ENCODE data around the gene POT1.

The POT1 gene

GRCh38 chr7:124800386-124800785, 129.2 kb downstream of the POT1 start:
- DNase-seq, result no peak

DNA sequence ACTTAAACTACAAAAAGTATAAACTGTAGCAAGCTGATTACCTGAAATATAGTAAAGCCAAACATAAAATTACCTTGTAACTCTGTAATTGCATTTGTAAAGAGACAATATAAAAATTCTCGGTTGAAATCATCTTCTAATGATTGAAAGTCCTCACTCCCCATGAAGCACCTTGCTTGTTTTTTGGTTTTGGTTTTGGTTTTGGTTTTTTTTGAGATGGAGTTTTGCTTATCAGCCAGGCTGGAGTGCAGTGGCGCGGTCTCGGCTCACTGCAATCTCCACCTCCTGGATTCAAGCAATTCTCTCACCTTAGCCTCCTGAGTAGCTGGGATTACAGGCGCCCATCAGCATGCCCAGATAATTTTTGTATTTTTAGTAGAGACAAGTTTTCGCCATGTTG, 130.2 kb downstream of the POT1 start:
- no peak for DNase-seq

- no peak for DNase-seq
These were observed 132.9 kb downstream of the POT1 start for GRCh38 chr7:124796771-124797170.

- DNase-seq, result no peak
These were observed 136.9 kb downstream of the POT1 start for GRCh38 chr7:124792696-124793095.

DNA sequence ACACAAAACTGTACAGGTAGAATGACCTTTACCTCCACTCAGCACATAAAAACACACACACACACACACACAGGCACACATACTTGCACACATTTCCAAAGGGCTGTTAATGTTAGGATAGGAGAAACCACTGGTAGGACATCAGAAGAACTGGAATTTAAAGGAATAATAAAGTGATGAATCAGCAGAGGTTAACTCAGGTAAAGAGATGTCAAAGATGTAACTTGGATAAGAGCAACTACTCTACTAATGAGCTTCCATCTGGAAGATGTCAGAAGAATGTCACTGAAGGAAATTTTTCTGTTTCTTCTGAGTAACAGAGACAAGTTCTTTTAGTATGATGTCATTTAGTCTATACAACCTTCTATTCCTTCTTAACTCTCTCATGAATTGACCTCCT, 137.6 kb downstream of the POT1 start:
- DNase-seq, result no peak

DNA sequence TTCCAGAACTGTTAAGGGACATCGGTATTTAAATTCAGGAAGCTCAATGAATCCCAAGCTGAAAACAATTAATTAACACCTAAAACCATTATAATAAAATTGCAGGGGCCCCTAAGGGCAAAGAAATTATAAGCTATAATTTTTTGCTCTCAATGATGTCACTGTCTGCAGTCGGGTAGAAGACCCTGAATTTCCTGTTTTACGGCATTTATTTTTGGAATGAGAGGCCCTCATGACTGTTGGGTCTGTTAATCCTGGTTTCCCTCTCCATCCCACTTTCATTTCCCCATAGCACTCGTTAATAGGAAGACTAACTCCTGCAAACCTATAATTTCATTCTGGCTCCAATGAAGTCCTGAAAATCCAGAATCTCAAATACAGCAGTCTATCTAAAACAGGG, 138.2 kb downstream of the POT1 start:
- no peak for DNase-seq

DNA sequence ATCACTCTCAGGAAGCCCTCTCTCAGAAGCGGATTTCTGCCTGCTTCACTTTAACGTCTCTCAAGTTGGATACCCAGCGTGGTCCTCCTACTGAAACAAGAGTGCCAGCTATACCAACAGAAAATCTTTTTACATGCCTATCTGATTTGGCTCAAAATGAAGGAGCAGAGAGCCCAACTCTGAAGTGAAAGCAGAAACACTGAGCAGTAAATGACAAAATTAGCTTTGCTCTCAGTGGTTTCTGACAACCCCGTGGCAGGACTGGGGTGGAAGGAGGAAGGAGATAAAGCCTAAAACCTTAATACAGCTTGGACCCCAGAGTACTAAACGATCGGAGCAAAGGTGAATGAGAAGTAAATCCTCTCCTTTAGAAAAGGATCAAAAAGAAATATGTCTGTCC, 139.0 kb downstream of the POT1 start:
- DNase-seq, result no peak

DNA sequence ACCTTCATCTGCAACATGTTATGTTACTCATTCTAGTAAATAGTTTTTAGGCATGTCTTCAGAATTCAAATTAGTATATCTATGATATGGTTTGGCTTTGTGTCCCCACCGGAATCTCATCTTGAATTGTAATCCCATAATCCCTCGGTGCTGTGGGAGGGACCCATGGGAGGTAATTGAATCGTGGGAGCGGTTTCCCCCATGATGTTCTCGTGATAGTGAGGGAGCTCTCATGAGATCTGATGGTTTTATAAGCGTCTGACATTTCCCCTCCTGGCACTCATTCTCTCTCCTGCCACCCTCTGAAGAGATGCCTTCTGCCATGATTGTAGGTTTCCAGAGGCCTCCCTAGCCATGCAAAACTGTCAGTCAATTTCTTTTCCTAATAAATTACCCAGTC, 143.6 kb downstream of the POT1 start:
- DNase-seq, result no peak

DNA sequence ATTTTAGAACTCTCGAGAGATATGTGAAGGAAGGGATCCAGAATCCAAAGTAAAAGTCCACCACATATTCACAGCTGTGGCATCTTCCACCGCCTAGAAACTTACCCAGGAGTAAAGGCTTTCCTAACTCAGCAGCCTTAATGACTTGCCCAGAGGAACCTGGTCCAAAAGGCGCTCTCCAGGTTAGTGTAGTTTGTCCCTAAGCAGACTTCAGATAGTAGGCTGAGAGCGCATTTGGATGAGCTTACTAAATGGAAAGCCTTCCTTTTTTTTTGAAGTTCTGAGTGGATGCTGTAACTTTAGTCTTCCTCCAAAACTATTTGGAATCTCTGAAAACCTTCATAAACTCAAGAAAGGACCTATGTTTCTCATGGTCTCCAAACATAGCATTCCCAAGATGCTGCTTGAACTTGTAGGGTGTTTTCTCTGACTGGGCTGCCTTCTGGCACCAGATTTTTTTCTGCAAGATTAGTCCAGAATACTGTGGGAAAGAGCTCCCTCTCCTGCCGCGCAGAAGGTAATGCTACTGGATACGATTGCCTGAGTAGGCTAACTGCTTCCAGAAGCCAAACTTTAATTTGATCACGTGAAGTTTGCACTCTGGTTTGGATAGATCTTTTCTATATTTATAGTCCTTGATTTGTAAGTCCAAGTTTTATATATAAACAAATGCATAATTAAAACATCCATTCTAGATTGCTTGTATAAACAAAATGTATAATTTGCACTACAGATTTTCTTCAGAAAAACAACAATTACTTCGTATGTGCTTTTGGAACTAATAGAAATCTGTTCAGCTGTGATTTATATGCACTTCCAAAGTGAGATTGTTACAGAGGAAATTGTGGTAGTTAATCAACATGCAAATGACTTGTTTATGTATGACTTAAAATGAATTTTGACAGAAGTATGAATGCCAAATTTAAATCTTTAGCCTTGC, 144.5 kb downstream of the POT1 start:
- DNase-seq, result no peak

GRCh38 chr7:124783271-124783670, 146.4 kb downstream of the POT1 start:
- no peak for DNase-seq

DNA sequence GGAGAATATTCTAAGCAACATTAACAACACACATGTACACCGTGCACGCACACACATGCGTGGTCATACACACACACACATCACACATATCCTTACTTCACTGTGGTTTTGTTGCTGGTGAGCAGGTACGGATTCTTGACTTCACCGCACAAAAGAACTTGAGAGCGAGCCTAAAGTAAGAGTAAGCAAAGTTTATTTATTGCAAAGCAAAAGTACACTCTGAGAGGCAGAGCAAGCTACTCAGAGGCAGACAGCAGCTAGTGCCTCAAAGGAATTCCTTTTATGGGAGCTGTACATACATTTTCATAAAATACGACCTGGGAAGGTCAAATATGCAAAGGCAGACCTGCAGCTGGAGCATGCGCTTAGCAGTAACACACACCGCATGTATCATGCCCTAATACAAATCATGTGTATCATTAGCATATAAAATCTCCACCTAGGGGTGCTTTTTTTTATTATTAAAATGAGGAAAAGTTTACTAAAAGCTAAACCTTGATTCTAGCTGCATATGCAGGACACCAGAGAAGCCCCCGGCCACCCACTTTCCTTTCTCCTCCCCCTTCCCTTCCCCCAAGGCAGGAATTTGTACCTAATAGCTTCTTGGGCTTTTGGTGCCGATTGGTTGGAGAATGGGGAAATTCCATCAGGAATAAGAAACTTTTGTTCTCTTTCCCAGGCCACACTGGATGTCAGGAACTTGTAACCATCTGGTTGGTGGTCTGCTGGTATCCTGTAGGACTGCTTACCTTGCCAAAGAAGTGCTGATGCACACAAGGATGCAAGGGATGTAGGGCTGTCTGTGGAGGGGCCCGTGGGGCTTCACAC, 147.5 kb downstream of the POT1 start:
- no peak for DNase-seq

DNA sequence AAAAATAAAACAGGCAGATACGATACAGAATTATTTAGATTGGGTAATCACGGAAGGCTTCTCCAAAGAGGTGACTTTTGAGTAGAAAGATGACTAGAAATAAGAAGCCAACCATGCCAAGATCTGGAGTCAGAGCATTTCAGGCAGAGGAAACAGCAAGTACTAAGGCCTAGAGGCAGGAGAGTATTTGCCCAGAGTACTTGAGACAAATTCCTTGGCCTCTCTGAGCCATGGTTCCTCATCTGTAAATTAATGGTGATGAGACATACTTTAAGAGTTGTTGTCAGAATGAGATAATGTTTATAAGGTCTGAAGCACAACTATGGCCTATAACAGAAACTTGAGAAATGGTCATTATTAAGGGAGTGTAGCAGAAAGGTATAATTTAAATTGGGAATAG, 148.2 kb downstream of the POT1 start:
- DNase-seq, result no peak

DNA sequence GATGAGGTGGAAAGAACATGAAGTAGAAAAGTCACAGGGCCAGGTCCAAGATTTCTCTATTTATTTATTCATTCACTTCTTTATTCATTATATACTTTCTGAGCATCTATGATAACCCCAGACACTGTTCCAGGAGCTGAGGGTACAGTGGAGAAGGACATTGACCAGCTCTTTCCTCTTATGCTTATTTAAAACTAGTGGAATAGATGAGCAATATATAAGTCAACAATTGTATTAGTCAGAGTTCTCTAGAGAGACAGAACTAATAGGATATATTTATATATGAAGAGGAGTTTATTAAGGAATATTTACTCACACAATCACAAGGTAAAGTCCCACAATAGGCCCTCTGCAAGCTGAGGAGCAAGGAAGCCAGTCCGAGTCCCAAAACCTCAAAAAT, 149.0 kb downstream of the POT1 start:
- DNase-seq, result no peak

DNA sequence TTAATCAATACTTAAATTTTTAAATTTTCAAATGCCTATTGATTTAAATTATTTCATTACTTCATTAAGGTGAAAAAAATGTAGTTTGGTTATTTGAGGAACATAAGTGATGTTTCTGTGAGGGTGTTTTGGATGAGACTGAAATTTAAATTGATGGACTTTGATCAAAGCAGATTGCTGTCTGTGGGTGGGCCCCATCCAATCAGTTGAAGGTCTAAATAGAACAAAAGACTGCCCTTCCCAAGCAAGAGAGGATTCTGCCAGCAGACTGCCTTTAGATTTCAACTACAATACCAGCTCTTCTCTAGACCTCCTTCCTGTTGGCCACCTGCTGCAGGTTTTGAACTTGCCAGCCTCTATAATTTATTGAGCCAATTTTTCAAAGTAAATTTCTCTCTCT, 149.6 kb downstream of the POT1 start:
- DNase-seq, result no peak

GRCh38 chr7:124779620-124780019, 150.0 kb downstream of the POT1 start:
- DNase-seq, result no peak

- DNase-seq, result no peak
These were observed 150.4 kb downstream of the POT1 start for GRCh38 chr7:124779194-124779593.

DNA sequence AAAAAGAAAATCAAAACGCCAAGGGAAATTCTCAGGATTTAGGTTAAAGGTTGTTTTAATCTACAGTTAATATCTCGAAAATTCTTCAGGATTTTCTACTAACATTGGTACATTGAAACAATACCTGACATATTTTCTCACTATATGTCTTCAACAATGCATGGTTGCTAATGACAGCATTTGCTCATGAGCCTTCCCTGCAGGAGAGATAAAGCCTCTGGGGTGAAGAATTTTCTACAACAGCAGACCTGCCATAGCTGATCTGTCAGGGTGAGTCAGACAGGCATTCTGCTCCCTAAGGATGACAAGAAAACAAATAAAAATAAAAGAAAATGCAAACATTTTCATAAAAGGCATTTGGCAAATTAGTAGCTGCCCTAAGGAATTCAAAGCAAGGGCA, 152.4 kb downstream of the POT1 start:
- no peak for DNase-seq

GRCh38 chr7:124776153-124776552, 153.5 kb downstream of the POT1 start:
- DNase-seq, result no peak

DNA sequence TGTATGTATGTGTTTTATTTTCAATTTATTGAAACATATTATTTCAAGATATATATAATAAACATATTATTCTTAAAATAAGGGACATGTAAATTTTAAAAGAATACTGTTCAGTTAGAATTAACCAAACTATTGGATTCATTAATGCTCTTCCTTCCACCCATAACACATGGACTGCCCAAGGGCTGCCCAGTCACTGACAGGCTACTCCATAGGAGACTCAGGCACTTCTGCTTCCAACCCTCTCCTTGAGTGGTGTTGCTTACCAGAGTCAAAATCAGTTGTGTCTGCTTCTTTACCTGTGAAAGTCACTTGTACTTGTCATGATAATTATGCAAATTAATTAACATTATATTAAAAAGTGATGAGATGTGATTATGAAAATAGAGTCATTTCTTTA, 154.2 kb downstream of the POT1 start:
- DNase-seq, result no peak

GRCh38 chr7:124773938-124774337, 155.7 kb downstream of the POT1 start:
- DNase-seq, result no peak

DNA sequence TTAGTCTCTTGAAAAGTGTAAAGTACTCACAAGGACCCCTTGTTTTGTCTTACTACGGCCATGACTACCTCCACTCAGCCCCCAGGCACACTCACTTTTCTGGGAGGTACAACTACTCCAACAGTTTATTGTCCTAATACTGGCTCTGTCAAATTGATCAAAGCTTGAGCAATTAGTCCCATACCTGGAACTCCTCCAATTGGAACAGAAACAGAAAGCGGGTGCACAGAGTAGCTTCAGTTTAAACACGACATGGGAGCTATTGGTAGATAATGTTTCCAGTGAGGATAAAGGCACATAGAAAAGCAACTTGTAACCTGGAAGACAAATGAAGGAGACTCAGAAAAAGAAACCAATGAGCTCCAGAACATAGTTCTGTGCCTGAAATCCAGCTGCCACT, 156.3 kb downstream of the POT1 start:
- no peak for DNase-seq
